GM10248 (cell line): ENCODE results near the gene ZBTB40.

ENCODE experiments used
- CTCF ChIA-PET: fragments of 300-600 bp; sonication (Branson Sonifier 250); formaldehyde crosslinking; extraction: SDS; loops from one replicate; lab custom pipeline; 2021; ENCODE audit warnings: antibody characterized with exemption; lab: Yijun Ruan, JAX
- POLR2A ChIA-PET: fragments of 350-650 bp; sonication (Branson Sonifier 250); formaldehyde crosslinking; extraction: SDS; loops from one replicate; lab custom pipeline; 2020; ENCODE audit warnings: antibody characterized with exemption; lab: Yijun Ruan, JAX
- DNase-seq: peaks from one replicate; pipeline ENCODE4 v3.0.0; 2012; ENCODE audit errors: extremely low spot score
- TF ChIP-seq, protein P1 (sequence below): IDR thresholded peaks from 2 replicates; pipeline ENCODE4 v1.5.1; 2012; ENCODE audit warnings: mild to moderate bottlenecking, low read depth; ENCODE audit errors: extremely low read depth, missing control alignments, control extremely low read depth

ZBTB40 gene

DNA sequence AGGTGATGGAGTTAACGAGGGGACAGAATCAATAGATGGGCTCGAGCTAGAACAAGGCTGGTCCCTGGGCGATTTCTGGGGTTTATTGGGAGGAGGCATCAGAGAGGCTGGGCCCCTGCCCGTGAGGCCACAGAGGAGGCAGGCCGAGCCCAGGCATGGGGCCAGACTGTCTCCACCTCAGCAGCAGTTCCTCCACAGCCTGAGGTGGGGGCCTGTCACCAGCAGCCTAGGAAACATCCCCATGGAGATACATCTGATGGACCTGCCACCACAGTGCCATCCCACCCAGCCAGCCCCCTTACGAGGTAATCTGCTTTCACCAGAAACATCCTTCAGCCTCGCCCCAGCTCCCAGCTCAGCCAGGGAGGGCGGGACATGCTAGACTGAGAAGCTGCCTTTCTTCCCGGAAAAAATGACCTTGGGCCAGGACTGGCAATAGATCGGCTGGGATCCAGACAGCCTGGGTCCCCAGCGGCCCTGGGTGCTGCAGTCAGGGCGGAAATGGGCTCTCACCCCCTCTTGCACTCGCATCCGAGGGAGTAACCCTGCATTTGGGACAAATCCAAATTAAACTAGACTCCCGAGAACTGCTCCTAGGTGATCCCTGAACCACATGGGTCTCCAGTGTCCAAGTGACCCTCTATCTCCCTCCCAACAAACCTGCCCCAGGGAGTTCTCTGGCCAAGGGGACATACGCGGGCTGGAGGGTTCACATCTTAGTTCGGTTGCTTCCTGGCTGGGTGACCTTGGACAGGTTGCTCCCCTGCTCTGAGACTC, 101.6 kb downstream of the ZBTB40 start:
- TF ChIP-seq, protein P1, sequence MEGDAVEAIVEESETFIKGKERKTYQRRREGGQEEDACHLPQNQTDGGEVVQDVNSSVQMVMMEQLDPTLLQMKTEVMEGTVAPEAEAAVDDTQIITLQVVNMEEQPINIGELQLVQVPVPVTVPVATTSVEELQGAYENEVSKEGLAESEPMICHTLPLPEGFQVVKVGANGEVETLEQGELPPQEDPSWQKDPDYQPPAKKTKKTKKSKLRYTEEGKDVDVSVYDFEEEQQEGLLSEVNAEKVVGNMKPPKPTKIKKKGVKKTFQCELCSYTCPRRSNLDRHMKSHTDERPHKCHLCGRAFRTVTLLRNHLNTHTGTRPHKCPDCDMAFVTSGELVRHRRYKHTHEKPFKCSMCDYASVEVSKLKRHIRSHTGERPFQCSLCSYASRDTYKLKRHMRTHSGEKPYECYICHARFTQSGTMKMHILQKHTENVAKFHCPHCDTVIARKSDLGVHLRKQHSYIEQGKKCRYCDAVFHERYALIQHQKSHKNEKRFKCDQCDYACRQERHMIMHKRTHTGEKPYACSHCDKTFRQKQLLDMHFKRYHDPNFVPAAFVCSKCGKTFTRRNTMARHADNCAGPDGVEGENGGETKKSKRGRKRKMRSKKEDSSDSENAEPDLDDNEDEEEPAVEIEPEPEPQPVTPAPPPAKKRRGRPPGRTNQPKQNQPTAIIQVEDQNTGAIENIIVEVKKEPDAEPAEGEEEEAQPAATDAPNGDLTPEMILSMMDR, result no peak
- CTCF ChIA-PET, result interaction anchor here (1.4 kb wide), 1 partner anchor 46 kb away, joined by 3 read pairs; no protein-coding TSS in a partner anchor
- DNase-seq, result no peak
- POLR2A ChIA-PET, result no interaction called here

DNA sequence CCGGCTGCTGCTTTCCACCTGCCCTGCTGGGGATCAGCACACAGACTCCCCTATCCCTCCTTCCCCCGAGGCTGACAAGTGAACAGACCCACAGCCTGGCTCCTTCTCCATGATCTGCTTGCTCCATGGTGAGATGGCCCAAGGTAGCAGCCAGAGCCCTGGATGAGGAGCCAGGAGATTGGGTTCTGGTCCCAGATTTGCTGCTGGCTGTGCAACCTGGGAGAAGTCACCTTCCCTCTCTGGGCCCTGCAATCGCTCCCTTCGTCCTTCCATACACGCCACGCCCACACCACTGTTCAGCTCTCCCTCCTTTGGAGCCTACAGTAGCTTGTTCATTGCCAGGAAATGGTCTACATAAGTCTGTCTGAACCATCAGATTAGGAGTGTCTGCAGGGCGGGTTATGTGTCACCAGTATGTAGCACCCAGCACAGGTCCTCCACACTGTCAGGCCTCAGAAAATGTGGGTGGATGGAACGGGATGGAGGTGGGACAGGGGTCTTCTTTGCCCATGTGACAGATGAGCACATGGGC, 102.4 kb downstream of the ZBTB40 start:
- TF ChIP-seq, protein P1, result no peak
- POLR2A ChIA-PET, result no interaction called here
- DNase-seq, result no peak
- CTCF ChIA-PET, result no interaction called here

DNA sequence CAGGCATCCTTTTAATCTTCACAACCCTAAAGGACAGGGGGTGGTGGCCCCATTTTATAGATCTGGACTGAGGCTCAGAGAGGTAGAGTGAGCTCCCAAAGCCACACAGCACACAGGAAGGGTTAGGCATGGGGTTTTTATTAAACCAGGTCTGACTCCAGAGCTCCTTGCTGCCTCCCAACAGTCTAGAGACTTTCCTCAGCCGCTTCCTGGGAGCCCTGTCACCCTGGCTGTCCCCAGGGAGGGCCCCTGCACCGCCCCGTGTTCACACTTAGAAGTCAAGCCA, 103.7 kb downstream of the ZBTB40 start:
- DNase-seq, result no peak
- ChIA-PET POLR2A (no interaction called here), CTCF (no interaction called here)
- TF ChIP-seq, protein P1, result no peak

DNA sequence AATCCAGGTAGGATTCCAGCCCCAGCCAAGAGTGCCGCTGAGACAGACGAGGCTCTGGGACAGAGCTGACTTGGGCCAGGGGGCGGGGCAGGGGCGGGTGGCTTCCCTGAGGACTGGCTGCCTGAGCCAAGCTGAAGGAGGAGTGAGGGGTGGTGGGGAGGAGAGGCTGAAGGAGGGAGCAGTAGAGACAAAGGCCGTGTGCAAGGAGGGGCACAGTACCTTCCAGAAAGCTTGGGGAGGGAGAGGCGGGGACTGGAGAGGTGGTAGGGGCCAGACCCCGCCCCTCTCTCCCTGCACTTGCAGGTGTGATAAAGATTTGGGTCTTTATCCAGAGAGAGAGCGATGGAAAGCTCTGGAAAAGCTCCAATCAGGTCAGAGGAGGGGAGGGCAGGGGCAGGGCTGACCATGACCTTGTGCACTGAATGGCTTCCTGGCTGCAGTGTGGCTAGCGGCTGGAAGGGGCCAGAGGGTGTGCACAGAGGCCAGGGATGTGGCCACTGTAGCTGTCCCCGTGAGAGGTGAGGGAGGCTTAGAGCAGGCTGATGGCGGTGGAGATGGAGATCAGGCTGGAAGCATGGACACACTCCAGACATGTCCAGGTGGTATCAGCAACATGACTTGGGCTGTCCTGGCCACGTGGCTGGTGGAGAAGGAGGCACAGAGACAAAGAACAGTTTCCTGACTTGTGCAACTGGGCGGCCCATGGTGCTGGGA, 104.9 kb downstream of the ZBTB40 start:
- no peak for DNase-seq
- TF ChIP-seq, protein P1, result no peak
- ChIA-PET POLR2A (no interaction called here), CTCF (no interaction called here)

DNA sequence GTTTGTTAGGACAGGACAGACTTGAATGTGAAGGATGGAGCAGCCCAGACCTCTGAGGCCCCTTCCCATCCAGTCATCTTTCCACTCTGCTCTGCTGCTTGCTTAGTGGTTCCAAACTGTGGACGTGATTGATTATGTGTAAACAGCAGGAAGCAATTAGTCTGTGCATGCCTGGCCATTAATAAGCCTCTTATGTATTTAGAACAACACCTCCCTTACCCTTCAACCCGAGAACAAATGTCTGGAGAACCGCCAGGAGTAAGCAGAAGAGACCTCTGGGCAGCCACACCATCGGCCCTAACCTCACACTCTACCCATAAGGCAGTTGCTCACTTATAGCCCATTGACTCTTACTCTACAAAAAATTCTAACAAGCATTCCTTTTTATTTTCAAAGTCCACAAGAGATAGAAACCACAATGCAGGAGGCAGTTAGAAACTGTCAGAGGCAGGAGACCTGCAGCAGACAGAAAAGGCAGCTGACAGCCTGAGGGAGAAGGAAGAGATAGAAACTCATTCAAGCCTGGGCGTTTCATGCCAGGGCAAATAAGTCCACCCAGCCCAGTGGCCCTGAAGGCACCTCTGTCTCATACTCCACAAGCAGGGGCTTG, 105.8 kb downstream of the ZBTB40 start:
- ChIA-PET POLR2A (no interaction called here), CTCF (no interaction called here)
- TF ChIP-seq, protein P1, result no peak
- DNase-seq, result no peak
